DMS53 treated with DMSO at 0.1 percent for 48 hours (cell line): ENCODE data around the gene USP24.
"Not testable (repeated sequence)": the region's sequence is repeated elsewhere in the genome, so short reads cannot be mapped to it uniquely, and the experiment has no call there.

Experiments
- DNase-seq: peaks from one replicate; lab custom pipeline; 2025; ENCODE audit not compliant: unreplicated experiment; lab: John Stamatoyannopoulos, UW

Gene USP24

DNA sequence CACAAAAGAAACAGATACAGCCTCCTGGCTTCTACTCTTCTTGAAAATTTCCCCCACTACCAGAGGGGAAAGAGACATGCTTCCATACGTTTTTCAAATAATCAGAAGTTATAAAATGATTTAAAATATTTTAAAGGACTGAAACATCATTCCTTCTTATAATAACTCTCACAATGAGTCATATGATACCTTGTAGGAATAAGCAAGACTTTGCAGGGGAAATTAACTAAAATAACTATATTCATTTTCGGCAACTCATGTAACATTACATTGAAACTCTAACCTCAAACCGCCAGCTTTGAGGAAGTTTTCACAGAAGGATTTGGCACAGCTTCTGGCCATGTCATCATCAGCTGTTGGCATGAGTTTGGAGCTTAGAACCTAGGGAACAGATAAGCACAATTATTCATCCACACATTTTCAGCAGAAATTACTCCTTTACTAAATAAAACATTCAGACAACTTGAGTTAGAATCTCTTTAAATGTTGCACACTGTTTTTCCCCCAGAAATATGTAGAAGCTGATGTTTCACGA lies 85.9 kb downstream of the USP24 start:
- DNase-seq = no peak

DNA sequence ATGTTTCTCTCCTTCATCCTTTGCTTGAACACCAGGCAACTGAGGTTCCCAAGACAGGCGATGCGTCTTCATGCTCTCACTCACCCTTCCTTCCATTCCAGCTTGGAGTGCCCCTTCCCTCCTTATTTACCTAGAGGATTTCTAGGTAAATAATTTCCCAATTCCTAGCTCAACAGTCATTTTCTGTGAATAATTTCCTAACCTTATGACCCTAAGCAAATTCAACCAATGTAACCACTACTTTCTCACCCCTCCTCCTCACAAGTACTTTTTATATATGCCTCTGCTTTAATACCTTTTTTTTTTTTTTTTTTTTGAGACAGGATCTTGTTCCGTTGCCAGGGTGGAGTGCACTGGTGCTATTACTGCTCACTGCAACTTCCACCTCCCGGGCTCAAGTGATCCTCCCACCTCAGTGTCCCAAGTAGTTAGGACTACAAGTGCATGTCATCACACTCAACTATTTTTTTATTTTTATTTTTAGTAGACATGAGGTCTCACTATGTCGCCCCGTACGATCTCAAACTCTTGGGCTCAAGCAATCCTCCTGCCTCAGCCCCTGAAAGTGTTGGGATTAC lies 86.7 kb downstream of the USP24 start:
- no peak for DNase-seq

DNA sequence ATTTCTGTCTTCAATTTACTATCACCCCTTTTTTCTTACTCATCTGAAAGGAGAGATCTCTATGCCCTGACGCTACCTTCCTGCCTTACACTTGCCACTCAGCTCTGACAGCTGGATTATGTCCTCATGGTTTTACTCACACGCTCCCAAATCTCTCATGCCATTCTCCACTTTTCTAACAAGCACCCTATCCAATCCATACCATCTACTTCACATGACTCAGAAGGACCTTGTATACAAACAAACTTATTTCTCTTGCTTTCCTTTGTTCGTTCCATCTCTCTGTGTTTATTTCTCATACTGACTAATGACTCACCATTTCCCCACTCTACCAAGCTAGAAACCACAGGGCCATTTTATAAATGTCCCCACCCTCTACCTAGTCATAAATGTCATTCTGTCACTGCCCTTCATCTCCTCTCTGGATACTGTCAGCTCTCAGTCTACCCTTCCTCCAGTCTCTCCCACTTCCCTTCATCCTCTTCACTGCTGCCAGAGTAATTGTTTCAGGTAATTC lies 87.3 kb downstream of the USP24 start:
- no peak for DNase-seq

DNA sequence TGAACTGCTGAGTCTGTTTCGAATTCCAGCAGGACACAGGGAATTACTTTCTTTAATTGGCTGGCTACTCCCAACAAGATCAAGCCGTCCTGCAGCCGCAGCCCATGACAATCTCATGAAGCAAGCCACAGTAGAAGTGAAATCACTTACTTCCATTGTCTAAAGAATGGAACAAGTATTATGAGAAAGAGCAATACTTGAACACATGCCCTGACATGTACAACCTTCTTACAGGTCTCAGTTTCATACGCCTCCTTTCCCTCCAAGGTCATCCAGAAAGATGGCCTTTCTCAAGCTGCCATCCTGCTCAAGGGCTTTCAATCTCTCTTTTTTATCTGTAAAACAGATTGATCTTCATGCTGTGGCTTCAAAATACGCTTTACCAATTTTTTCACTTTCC lies 90.7 kb downstream of the USP24 start:
- DNase-seq = no peak

DNA sequence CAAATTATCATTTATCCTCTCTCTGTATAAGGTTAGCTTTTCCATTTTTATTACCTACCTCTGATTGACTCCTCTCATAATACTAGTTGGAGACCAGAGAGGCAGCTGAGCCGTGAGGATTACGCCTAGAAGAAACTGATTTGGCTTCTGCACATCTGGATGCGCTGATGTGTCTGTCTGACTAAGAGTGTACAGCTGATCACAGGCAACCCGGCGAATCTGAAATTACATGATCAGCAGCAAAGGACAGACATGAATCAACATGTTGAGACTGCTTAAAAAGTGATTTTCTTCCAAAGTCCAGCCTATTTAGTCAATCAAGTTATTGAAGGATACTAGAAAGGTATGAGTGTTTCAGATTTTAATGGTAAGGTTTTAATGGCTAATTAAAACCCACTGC lies 94.6 kb downstream of the USP24 start:
- DNase-seq = no peak

DNA sequence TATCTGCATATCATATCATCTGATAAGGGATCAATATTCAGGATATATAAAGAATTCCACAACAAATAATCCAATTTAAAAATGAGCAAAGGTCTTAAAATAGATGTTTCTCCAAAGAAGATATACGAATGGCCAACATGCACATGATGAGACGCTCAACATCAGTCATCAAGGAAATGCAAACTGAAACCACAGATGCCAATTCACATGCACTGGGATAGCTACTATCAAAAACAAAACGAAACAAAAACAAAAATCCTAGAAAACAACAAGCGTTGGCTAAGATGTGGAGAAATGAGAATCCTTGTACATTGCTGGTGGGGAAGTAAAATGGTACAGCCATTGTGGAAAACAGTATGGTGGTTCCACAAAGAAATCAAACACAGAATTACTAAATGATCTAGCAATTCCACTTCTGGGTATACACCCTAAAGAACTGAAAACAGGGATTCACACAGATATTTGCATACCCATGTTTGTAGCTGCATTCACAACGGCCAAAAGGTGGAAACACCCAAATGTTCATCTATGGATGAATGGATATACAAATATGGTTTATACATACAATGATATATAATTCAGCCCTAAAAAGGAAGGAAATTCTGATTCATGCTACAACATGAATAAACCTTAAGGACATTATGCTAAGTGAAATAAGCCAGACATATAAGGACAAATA lies 96.4 kb downstream of the USP24 start:
- DNase-seq = no peak

DNA sequence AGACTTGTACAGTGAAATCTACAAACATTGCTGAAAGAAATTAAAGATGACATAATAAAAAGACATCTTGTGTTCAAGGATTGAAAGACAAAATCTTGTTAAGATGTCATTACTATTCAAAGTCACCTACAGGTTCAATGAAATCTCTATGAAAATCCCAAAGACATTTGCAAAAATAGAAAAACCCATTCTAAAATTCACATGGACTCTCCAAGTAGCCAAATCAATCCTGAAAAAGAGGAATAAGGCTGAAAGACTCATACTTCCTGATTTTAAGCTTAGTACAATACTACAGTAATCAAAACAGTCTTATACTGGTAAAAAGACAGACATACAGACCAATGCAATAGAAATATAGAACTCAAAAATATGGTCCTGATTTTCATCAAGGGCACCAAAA lies 97.2 kb downstream of the USP24 start:
- DNase-seq = no peak

DNA sequence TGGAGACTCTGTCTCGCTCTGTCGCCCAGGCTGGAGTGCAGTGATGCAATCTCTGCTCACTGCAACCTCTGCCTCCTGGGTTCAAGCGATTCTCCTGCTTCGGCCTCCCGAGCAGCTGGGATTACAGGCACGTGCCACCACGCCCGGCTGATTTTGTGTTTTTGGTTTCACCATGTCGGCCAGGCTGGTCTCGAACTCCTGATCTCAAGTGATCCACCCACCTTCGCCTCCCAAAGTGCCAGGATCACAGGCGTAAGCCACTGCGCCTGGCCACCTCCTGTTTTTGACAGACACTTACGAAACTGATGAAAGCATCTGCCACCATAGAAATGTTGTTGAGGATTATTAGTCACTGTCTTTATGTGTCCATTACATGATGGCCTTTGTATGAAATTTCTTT lies 106.2 kb downstream of the USP24 start:
- not testable (repeated sequence) for DNase-seq

DNA sequence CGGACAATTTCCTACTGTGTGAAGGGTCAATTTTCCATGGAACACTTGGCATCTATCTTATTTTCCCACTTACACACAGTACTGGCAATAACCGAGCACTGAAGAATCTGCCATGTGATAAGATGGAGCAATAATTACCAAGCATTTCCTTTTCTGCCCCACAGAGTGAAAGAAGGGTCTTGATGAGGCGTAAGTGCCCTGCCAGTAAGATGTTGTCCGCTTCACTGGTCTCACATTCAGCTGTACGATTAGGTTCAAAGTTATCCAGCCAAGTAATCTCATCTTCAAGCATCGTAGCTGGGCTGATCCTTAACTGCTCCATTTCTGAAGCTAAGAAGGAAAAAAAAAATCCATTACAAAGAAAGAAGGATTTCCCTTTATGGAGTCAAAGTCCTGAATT lies 108.1 kb downstream of the USP24 start:
- DNase-seq = no peak

DNA sequence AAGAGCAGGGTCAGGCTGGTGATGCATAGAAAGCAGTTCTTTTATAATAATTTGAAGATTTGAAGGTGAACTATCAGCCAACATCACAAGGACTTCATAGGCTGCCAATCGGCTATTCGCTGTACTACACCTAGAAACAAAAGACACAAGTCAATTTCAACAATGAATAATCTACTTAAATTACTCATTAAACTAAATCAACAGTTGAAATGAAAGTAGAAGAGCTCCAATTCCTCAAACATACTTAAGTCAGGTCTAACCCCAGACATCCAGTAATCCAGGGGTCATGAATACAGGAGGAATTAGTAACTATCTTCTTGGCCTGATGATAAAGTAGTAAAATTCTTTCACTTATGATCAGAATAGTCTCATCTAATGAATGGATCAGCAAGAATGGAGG lies 111.3 kb downstream of the USP24 start:
- no peak for DNase-seq

DNA sequence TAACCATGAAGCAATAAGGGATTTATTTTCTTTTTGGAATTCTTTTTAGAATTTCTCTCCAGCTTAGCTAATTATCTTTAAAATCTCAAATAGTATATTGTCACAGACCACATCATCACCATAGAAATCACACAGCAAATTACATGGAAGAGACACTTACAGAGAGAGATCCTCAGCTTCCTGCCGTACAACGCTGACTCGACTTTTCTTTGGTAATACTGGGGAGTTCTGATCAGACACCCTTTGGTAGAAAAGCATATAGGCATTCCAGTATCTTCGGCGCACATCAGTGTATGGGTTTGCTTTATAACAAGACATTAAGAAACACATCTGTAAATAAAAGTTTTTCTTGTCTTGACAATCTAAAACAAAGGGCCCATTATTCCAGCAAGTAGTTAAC lies 120.1 kb downstream of the USP24 start:
- DNase-seq = no peak

DNA sequence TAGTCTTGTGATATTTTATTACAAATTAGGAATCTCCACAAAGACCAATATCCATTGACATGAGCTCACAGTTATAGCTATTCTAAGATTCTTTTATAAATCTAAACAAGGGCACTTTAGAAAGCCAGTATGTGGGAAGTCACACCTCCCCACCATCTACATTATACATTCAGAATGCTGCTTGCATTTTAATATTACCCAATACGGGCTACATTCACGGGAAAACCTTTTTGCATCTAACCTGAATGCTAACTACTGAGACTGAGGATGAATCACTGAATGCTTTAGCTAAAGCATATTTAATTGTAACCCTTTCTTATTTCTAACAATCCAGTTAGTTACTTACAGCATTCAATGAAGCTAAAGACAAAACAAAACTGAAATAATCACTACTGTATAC lies 122.7 kb downstream of the USP24 start:
- no peak for DNase-seq

DNA sequence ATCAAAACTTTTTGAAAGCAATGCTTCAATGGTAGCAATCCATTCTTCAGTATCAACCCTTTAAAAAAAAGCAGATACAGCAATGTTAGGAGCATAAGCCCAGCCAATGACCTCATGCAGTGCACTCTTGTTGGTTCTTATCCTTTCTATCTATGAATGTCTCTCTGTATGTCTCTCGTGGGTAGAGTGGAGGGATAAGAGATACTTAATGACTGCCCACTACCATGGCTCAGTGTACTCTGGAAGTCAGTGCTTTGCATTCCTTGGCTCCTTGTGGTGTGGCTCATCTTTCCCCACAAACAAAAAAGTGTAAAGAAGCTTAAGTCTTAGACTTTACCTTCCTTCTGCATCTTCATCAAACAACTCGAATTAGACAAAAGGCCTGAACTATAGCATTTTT lies 125.5 kb downstream of the USP24 start:
- DNase-seq = no peak

DNA sequence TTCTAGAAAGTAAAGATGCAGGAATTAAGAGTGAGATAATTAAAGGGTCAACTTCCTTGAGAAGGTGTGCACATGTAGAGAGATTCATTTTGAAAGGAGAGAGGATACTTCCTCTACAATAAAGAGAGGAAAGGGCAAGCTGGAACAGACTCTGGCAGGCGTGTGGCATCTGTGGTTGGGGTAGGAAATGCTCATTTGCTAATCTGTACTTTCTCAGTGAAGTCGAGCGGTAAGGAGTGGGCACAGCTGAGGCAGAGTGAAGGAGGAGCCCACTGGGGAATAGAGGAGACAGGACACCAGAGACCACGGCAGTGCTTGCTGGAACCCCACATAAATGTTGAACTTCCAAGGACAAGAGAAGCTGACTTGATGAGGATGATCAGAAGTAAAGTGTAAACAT lies 126.8 kb downstream of the USP24 start:
- DNase-seq = no peak

DNA sequence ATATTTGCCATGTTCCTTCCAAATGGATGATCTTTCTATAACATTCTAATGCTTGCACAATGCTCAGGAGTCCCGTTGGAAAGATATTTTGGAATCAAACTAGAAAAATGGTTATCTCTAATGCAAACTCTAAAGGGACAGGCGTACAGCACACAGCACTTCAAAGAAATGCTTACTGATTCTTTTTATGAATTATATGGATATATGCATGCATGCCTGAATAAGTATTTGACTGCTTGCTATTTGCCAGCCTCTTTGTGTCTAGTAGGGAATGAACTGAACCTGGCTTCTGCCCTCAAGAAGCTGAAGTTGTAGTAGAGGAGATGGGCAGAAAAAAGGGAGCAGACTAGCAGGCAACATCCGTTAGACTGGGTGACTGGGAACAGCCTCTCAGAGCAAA lies 127.7 kb downstream of the USP24 start:
- no peak for DNase-seq

DNA sequence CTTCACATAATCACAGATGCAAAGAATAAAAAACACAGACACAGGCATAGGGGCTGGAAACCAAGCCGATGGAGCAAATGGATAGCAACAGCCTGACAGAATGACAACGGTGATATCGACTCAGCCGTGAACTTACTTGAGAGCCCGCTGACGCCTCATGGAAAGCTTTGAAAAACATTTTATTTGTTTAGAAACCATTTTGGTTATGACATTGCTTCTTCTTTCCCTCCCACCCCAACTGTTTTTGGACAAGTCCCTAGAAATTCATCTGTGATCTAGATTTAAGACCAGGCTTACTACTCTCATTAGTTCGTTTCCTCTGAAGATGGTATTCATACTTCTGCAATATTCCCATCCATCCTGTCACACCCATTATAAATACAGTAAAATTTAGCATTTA lies 130.9 kb downstream of the USP24 start:
- no peak for DNase-seq

DNA sequence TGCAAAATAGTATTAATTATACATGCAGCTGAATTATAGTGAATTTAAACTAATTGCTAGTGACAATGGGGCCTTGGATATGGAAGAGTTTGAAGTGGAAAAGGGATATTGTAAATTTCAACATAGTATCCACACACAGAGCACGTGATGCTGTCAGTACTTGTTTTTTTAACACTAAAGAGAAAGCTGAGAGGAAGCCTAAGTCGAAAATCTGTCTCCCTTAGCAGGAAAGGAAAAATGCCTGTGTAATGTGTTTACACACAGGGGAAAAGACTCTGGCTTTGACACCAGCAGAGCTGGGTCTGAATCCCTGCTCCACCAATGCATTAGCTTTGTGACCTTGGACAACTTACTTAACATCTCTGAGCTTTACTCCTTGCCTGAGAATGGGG lies 133.3 kb downstream of the USP24 start:
- DNase-seq = no peak

DNA sequence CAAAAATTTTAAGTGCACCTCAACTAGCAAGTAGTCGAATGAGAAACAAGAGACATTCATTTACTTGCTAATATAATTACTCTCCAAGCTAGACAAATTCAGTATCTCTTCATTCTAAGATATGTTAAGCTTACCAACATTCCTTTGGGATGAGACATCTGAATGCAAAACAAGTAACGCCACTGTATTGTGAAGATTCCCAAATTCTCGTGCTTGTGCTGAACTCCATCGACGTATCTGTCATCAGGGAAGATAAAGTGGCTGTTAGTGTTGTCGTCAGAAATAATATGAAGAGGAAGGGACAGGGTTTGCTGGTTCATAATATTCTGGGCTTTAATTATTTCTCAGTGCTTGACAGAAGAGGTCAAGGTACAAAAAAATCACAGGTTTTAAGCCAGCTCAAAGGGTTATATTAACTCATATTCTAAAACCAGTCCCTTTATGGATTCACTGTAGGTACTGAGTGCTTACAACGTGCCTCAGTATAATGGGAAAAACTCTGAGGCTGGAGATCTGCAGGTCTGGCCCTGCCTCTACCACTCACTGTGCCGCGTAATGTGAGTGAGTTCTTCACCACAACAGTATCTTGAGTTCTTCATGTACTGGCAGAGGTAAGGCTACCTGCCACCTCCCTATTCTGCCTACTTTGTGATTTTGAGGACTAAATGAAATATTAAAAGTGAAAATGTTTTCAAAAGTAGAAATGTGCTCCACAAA lies 133.8 kb downstream of the USP24 start:
- DNase-seq = no peak

DNA sequence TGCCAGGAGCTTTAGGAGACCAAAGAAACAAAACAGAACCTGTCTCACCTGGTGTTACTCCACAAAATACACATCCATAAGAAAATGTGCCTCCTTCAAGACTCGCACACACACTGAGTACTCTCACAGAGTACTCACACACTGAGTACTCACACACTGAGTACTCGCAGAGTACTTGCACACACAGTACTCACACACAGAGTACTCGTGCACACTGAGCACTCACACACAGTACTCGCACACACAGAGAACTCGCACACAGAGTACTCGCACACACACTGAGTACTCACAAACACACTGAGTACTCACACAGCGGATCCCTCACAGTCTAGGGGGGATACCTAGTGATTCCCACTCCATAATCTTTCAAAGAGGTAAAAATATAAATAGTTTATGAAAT lies 135.5 kb downstream of the USP24 start:
- DNase-seq = no peak

DNA sequence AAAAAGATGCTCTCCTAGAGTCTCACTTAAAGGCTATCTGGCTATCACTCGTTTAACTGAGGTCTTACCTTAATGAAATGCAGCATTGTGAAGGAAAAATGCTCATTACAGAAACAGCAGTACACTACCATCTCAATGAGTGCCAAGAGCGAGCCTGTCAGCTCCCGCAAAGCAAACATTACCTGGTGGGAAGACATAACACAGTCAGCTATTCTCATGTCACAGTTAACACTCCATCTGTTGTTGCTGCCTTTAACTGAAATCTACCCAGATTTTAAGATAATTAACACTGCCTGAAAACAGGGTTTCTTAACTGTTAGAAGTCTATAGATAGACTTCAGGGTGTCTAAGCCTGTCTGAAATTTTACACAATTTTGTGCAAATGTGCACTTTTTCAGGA lies 136.7 kb downstream of the USP24 start:
- DNase-seq = no peak

DNA sequence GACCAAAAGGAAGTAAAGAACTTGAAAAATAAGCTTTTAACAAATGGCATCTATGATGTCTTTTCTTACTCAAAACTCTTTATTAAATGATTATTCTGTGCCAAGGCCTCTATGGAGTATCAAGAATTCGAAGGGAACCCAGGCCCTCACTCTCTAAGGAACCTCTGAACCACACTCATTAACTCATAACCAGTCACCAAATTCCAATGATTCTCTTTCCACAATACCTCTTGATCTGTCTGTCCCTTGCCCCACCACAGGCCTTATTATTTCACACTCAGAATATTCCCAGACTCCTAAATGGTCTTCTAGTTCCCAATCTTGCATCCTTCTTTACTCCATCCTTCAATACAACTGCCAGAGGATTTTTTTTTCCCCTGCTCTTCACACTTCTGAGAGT lies 138.8 kb downstream of the USP24 start:
- no peak for DNase-seq

DNA sequence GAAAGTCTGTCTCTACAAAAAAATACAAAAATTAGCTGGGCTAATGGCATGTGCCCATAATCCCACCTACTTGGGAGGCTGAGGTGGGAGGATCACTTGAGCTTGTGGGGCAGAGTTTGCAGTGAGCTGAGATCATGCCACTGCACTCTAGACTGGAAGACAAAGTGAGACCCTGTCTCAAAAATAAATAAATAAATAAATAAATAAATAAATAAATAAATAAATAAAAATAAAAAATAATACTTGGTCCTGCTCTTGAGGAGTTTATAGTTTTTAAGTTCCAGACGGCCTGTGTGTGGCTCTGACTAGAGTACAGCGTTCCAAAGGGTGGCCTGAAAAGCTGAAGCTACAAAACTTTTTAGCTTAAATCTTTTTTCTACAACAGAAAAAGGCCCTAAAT lies 140.7 kb downstream of the USP24 start:
- DNase-seq = no peak
